Measurements from ENCODE around the gene HNRNPL.

DNA sequence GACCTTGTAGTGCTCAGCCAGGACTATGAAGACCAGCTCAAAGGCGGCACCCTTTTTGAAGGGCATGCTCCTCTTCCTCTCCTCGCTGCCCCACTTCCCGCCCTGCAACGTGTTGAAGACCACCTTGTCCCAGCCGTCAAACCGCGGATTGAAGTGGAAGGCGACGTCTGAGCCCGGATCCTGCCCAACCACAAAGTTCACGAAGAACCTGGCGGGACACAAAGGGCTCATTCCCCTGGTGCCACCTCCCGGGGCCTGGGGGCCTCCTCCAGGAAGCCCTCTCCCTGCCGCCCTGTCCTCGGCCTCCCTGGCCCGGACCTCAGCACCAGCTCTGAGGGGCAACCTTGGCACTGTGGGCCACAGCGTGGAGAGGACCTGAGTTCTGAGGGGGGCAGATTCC, 41.0 kb downstream of the HNRNPL start:
- no peak for TF ChIP-seq FOXP2 (optimal IDR thresholded peaks at IDR 0.05; ENCODE audit: borderline replicate concordance, extremely low read depth, extremely low read length, insufficient read depth)
- no peak for TF ChIP-seq SIN3A (IDR thresholded peaks at IDR 0.05; ENCODE audit: borderline replicate concordance, insufficient read depth, low read length)
- TF ChIP-seq TAF1 (IDR thresholded peaks at IDR 0.05; ENCODE audit: borderline replicate concordance, insufficient read depth, low read length), result no peak
- TF ChIP-seq, protein P1, sequence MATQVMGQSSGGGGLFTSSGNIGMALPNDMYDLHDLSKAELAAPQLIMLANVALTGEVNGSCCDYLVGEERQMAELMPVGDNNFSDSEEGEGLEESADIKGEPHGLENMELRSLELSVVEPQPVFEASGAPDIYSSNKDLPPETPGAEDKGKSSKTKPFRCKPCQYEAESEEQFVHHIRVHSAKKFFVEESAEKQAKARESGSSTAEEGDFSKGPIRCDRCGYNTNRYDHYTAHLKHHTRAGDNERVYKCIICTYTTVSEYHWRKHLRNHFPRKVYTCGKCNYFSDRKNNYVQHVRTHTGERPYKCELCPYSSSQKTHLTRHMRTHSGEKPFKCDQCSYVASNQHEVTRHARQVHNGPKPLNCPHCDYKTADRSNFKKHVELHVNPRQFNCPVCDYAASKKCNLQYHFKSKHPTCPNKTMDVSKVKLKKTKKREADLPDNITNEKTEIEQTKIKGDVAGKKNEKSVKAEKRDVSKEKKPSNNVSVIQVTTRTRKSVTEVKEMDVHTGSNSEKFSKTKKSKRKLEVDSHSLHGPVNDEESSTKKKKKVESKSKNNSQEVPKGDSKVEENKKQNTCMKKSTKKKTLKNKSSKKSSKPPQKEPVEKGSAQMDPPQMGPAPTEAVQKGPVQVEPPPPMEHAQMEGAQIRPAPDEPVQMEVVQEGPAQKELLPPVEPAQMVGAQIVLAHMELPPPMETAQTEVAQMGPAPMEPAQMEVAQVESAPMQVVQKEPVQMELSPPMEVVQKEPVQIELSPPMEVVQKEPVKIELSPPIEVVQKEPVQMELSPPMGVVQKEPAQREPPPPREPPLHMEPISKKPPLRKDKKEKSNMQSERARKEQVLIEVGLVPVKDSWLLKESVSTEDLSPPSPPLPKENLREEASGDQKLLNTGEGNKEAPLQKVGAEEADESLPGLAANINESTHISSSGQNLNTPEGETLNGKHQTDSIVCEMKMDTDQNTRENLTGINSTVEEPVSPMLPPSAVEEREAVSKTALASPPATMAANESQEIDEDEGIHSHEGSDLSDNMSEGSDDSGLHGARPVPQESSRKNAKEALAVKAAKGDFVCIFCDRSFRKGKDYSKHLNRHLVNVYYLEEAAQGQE (IDR thresholded peaks at IDR 0.05; ENCODE audit: insufficient read depth in 1 of 2, low read depth in 2 of 2, low read length in 2 of 2), result no peak
